Measurements from ENCODE around the gene DNM2.

Gene DNM2

DNA sequence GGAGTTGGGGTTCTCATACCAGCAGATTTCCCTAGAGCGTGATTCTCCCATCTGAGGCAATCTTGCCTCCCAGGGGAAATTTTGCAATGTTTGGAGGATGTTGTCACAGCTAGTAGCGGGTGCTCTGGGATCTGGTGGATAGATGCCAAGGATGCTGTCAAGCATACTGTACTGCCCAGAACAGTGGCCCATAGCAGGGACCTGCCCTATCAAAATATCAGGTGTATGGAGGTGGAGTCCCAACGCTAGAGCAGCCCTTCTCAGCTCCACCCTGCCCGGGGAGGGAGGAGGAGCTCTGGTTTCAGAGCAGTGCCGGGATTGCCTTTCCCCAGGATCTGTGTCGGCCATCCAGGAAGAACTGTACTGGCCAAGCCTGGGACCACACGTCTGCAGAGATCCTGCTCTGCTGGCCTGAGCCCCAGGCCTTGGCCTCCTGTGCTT, 27.5 kb upstream of the DNM2 start:
- H3K4me3 ChIP-seq (ENCODE audit: control insufficient read depth, low read depth, low read length) = no peak overlapping the region
- TF ChIP-seq, protein P1, sequence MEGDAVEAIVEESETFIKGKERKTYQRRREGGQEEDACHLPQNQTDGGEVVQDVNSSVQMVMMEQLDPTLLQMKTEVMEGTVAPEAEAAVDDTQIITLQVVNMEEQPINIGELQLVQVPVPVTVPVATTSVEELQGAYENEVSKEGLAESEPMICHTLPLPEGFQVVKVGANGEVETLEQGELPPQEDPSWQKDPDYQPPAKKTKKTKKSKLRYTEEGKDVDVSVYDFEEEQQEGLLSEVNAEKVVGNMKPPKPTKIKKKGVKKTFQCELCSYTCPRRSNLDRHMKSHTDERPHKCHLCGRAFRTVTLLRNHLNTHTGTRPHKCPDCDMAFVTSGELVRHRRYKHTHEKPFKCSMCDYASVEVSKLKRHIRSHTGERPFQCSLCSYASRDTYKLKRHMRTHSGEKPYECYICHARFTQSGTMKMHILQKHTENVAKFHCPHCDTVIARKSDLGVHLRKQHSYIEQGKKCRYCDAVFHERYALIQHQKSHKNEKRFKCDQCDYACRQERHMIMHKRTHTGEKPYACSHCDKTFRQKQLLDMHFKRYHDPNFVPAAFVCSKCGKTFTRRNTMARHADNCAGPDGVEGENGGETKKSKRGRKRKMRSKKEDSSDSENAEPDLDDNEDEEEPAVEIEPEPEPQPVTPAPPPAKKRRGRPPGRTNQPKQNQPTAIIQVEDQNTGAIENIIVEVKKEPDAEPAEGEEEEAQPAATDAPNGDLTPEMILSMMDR (IDR thresholded peaks at IDR 0.05; ENCODE audit: control insufficient read depth, insufficient read depth, low read depth, low read length, missing control alignments) = no peak
- peak; percentile 38 for DNase-seq (ENCODE audit: low read depth)

DNA sequence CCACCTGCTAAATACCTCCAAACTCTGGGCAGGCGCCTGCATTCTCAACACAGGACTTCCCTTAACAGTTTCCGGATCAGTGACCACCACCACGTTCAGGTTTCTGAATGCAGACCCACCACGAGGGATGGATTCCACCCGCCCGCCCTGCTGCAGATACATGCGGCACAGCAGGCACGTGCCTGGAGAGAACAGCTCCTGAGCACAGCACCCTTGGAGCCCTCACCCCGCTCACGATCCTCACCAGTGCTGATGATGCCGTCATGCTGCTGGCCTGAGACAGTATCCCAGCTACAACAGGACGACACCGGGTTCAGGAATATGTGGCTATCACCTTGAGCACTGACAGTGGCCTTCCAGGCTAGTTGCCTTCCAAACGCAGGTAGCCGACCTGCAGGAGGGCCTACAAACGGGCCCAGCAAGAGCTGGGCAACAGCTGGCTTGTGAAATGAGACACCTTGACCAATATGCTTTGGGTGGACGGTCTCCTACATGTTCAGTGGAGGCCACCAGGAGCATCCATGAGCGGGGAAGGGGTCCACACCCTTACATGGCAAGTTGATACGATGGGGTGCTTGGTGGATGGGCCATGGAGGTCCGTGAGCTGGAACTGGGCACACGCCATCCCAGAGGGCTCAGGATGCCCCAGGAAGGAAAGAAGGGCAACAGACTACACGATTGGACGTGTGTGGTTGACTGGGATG, 26.5 kb upstream of the DNM2 start:
- no peak overlapping the region for H3K4me3 ChIP-seq (ENCODE audit: control insufficient read depth, low read depth, low read length)
- DNase-seq (ENCODE audit: low read depth) = no peak
- TF ChIP-seq, protein P1 (IDR thresholded peaks at IDR 0.05; ENCODE audit: control insufficient read depth, insufficient read depth, low read depth, low read length, missing control alignments) = no peak

DNA sequence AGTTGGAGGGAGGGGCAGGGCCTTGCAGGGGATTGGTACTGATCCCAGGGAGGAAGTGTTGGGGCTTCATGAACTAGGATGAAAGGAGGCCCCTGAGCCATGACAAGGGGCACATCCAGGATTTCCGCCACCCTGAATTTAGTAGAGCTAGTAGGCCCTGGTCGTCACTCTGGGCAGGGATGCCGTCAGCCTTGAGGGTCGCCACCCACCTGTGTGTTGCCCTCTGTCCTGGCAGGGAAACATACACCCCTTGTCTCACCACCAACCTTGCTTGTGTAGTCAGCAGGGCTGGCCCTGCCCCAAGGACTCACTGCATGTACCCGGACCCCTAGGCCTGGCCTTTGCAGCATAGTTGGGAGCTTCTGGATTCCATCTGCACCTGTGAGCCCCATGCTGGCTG, 26.0 kb upstream of the DNM2 start:
- TF ChIP-seq, protein P1 (IDR thresholded peaks at IDR 0.05; ENCODE audit: control insufficient read depth, insufficient read depth, low read depth, low read length, missing control alignments) = no peak
- DNase-seq (ENCODE audit: low read depth) = no peak
- no peak overlapping the region for H3K4me3 ChIP-seq (ENCODE audit: control insufficient read depth, low read depth, low read length)

DNA sequence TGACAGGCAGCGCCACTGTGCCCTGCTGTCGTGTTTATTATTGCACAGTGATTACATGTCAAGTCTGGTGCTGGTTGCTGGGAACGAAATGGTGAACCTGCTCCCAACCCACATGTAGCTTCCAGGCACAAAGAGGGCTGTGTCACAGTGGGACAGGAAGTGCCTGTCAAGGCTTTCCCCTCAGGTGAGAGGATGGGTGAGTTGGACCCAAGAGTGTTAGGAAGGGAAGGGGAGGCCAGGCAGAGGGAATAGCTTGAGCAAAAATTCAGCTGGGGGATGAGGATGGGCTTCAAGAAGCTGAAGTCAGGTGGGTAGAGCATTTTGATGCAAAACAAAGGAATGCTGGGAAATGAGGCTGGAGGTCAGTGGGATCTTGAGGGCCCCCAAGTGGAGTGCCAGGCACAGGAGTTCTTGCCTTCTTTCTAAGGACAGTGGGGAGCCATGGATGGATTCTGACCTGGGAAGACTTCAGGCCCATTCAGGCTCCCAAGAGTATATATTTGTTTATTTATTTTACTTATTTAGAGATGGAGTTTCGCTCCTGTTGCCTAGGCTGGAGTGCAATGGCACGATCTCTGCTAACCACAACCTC, 25.1 kb upstream of the DNM2 start:
- H3K4me3 ChIP-seq (ENCODE audit: control insufficient read depth, low read depth, low read length) = no peak overlapping the region
- TF ChIP-seq, protein P1 (IDR thresholded peaks at IDR 0.05; ENCODE audit: control insufficient read depth, insufficient read depth, low read depth, low read length, missing control alignments) = no peak
- no peak for DNase-seq (ENCODE audit: low read depth)

DNA sequence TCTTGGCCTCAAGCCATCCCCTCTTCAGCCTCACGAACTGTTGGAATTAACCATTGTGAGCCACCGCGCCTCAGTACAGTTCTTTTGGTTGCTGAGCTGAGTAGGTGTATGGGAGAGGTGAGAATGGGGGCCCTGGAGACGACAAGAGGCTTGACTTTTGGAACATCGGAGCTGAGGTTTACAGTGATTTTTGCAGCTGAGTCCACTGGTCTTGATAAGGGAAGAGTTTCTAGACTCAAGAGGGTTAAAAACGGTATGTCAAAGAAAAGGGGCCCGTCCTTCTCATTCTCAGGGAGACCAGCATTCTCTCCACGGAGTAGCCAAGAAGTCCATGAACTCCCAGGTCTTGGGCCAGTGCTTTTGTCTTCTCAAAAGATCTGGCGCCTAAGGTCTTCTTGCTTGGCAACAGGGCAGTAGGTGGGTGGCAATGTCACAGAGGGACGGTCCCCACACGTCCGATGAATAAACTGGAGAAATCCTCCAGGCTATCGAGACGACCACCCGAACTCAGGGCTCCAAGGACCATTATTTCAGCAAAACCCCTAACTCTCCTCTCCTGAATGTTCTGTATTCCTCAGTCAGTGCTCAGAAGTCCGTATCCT, 23.1 kb upstream of the DNM2 start:
- H3K4me3 ChIP-seq (ENCODE audit: control insufficient read depth, low read depth, low read length) = no peak overlapping the region
- TF ChIP-seq, protein P1 (IDR thresholded peaks at IDR 0.05; ENCODE audit: control insufficient read depth, insufficient read depth, low read depth, low read length, missing control alignments) = no peak
- no peak for DNase-seq (ENCODE audit: low read depth)

DNA sequence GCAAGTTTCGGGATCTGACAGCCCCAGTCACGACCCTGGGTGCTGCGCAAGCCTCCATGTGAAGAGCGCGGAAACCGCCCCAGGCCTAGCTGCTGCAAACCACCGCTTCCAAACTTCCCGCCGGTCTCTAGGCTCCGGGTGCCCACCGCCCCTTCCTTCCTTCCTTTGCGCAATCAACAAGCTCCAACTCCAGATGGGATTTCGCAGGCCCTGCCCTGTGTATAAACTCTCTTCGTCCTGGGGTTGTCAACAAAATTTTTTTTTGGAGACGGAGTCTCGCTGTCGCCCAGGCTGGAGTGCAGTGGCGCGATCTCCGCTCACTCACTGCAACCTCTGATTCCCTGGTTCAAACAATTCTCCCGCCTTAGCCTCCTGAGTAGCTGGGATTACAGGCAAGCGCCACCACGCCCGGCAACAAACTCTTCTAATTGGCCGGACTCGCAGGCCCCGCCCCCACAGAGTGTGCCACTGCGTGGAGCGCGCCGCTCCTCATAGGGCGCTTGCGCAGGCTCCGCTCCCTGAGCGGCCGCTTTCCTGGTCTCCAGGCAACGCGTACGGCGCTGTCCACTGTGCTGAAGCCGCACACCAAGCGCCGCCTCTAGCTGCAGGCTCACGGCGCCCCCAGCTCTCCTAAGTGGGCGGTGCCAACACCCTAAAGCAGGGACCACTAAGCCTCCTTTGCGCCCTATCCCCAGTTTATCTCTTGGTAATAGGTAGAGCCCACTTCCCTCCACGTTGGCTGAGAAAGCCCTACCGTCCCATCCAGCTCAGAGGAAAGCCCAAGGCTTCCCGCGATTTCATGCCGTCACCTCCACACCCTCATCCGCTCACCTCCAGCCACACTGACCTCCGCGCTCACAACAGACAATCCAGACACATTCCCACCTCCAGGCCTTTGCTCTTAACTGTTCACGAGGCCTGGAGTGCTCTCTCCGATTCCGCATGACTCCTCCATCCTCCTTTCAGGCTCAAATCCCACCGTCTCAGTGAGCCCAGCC, 22.2 kb upstream of the DNM2 start:
- TF ChIP-seq, protein P1 (IDR thresholded peaks at IDR 0.05; ENCODE audit: control insufficient read depth, insufficient read depth, low read depth, low read length, missing control alignments) = no peak
- H3K4me3 ChIP-seq (ENCODE audit: control insufficient read depth, low read depth, low read length) = no peak overlapping the region; the same call in 1 of the 2 replicates
- DNase-seq (ENCODE audit: low read depth) = peak; percentile 59
